Measurements from ENCODE around the gene CDC42BPA.
"Not testable (repeated sequence)": the region's sequence is repeated elsewhere in the genome, so short reads cannot be mapped to it uniquely, and the experiment has no call there.

Gene CDC42BPA

GRCh38 chr1:226960944-226961765 is 357.1 kb downstream of the CDC42BPA start:
- DNase-seq, result no peak

DNA sequence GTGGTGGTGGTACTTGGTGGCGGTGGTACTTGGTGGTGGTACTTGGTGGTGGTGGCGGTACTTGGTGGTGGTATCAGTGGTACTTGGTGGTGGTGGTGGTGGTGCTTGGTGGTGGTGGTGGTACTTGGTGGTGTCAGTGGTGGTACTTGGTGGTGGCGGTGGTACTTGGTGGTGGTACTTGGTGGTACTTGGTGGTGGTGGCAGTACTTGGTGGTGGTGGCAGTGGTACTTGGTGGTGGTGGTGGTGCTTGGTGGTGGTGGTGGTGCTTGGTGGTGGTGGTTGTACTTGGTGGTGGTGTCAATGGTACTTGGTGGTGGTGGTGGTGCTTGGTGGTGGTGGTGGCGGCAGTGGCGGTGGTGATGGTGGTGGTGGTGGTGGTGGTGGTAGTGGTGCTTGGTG is 358.0 kb downstream of the CDC42BPA start:
- no peak for DNase-seq

DNA sequence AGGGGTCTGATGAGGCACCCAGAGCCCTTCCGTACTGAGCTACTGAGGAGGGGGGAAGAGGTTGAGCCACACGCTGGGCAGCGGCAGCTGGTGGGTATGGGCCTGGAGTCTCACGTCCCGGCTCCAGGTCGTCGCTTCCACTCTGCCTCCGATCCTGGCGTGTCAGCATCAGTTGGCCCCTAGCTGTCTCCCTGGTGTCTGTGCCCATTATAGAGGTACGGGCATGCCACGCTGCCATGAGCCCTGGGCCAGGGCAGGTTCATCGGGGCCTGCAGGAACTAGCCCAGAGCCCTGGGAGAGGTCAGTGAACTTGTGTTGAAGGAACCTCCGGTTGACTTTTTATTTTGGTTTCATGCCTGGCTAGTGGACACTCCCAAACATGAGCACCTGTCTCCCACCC is 360.0 kb downstream of the CDC42BPA start:
- DNase-seq, result no peak

- no peak for DNase-seq
Observed at GRCh38 chr1:226957714-226958113, 360.6 kb downstream of the CDC42BPA start.

DNA sequence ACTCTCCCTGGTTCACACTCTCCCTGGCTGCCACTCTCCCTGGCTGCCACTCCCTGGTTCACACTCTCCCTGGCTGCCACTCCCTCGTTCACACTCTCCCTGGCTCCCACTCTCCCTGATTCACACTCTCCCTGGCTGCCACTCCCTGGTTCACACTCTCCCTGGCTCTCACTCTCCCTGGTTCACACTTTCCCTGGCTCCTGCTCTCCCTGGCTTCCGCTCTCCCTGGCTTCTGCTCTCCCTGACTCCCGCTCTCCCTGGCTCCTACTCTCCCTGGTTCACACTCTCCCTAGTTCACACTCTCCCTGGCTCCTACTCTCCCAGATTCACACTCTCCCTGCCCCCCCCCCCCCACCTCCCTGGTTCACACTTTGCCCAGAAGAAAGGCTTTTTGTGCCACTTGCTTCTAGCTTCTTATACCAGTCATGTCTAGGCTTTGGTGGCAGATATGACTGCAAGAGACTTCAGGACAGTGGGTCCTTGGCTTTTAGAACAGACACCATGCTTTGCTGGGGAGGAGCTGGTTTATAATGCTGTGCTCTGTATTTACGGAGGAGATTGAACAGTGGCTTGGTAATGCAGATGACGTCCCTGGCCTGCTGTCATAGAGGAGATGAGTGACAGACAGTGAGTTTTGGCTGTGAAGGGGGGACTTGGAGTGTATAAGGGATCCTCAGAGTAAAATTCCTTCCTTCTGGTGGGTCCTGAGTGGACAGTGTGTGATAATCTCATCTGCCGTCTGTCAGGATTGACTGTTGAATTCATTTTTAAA is 361.2 kb downstream of the CDC42BPA start:
- DNase-seq, result no peak

- not testable (repeated sequence) for DNase-seq
Observed at GRCh38 chr1:226955857-226956256, 362.4 kb downstream of the CDC42BPA start.

DNA sequence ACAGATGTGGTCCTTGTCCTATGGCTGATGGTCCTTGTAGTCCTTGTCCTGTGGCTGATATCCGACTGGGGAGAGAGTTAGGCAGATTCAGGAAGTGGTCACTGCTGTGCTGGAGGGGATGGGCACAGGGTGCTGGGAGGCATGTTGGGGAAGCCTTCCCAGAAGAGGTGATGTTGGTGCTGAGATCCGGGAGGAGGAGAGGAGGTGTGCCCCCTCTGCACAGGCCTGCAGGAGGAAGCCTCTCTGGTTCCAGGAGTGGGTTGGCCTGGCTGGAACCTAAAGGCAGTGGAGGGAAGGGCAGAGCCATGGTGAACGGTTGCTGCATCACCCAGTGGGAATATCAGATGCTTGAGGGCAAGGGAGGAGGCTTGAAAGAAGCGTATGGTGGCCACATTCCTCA is 363.5 kb downstream of the CDC42BPA start:
- no peak for DNase-seq

DNA sequence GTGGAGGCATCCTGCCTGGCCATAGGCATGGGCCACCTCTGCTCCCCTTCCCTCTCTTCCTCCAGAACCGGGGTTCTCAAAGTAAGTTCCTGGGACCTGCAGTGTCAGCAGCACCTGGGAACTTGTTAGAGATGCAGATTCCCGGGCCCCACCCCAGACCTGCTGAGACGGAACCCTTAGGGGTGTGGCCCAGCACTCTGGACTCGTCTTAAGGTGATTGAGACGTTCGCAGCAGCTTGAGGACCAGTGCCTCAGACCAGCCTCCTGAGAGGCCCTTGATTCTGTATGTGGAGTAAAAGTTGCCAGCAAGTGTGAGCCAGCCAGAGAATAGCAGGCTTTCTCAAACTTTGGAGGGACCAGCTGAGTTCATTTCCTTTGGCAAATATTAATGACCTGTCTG is 364.0 kb downstream of the CDC42BPA start:
- DNase-seq, result no peak

- no peak for DNase-seq
Observed at GRCh38 chr1:226953175-226953800, 365.0 kb downstream of the CDC42BPA start.

- no peak for DNase-seq
Observed at GRCh38 chr1:226952118-226952441, 366.2 kb downstream of the CDC42BPA start.

- DNase-seq, result peak in 1 of 2 donors; percentile 37
Observed at GRCh38 chr1:226951286-226952117, 366.8 kb downstream of the CDC42BPA start.

GRCh38 chr1:226950871-226951270 is 367.4 kb downstream of the CDC42BPA start:
- DNase-seq, result peak in 1 of 2 donors; percentile 18

- no peak for DNase-seq
Observed at GRCh38 chr1:226950316-226950715, 368.0 kb downstream of the CDC42BPA start.

- DNase-seq, result no peak
Observed at GRCh38 chr1:226949401-226949800, 368.9 kb downstream of the CDC42BPA start.

DNA sequence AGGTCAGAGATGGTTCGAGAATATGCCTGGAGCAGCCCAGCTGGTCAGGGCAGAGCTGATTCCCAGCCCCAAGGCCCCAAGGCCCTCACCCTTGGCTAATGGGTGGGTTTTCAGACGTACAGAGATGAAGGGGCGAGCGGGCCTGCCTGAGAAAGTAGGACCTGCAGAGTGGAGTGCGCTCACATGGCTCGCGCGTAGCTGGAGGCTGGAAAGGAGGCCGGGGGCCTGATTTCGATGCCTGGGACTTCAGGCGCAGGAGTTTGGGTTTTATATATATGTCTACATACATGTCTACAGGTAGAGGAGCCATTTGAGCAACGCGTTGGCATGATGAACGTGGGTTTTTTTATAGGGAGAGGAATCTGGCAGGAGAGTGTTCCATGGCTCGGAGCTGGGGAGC is 369.3 kb downstream of the CDC42BPA start:
- DNase-seq, result no peak

DNA sequence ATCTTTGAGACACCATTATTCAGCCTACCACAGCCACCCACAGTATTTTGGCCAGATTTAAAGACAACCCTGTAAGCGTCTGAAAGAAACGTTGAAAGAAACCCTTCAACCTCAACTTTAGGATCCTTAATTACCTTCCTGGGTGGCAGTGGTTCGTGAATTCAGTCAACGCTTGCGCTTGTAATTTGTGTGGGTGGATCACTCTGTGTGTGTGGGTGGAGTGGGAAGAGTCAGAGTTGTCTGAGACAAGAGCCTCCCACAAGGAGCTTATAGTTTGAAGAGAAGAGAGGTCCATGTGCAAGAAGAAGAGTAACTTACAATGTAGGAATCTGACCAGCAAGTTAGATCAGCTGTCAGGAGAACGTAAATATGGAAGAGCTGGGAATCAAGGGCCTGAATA is 369.8 kb downstream of the CDC42BPA start:
- DNase-seq, result no peak

DNA sequence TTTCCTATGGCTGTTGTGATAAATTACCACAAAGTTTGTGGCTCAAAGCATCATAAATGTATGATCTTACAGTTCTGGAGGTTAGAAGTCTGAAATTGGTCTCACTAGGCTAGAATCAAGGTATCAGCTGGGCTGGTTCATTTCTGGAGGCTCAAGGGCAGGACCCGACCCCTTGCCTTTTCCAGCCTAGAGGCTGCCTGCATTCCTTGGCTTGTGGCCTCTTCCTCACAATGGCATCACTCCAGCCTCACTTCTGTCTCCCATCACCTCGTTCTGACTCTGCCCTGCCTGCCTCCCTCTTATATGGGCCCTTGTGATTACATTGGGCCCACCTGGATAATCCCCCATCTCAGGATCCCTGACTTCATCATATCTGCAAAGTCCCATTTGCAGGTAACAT is 370.2 kb downstream of the CDC42BPA start:
- no peak for DNase-seq

- DNase-seq, result no peak
Observed at GRCh38 chr1:226946841-226947240, 371.5 kb downstream of the CDC42BPA start.

- DNase-seq, result no peak
Observed at GRCh38 chr1:226946285-226946684, 372.0 kb downstream of the CDC42BPA start.

GRCh38 chr1:226945858-226946245 is 372.4 kb downstream of the CDC42BPA start:
- DNase-seq, result no peak

GRCh38 chr1:226945106-226945857 is 373.0 kb downstream of the CDC42BPA start:
- peak in 1 of 2 donors; percentile 11 for DNase-seq

- DNase-seq, result no peak
Observed at GRCh38 chr1:226943927-226944326, 374.4 kb downstream of the CDC42BPA start.

All from inflammatory macrophage treated with lipopolysaccharide for 1 hour (primary cell).